NCI-H446 treated with DMSO at 0.1 percent for 48 hours (cell line): ENCODE data around the gene ADGRA1.

Experiments used
- DNase-seq: peaks from one replicate; lab custom pipeline; 2025; lab: John Stamatoyannopoulos, UW

Gene ADGRA1

DNA sequence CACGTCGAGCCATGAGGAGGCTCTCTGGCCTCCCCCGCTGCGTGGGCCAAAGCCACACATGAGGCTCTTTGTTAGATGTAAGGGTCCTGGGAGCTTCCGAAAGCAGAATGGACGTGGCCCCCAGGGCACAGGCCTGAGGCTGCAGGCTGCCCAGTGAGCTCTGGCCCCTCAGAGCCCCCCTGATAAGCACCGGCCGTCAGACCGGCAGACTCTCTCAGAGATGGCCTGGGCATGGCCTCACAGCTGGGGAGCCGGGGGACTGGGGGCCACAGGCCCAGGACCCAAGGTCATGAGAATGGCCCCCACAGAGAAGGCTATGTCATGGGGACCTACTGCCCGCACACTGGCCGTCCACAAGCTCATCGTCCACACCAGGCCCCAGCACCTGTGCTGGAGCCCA, 31.7 kb upstream of the ADGRA1 start:
- DNase-seq: no peak

DNA sequence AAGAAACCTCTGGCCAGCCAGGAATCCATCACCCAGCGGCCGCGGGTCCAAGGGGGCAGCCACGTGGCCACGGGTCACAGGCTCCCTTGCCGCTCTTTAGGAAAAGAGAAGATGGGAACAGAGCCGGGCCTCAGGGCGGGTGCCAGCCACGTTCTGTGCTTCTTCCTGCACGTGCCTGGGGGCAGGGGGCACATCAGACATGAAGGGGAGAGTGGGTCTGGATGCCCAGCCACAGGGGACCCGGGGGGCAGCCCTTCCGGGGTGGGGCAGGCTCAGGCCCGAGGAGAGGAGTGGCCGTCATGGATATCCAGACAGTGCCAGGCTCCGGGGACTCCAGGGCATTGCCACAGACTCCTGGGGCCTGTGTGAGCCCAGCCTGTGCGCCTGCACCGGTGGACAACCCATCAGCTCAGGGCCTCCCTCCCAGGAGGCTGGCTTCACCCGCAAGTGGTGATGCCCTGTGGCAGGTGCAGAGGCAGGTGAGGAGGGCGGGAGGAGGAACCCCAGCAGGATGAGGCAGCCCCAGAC, 31.0 kb upstream of the ADGRA1 start:
- DNase-seq: no peak

DNA sequence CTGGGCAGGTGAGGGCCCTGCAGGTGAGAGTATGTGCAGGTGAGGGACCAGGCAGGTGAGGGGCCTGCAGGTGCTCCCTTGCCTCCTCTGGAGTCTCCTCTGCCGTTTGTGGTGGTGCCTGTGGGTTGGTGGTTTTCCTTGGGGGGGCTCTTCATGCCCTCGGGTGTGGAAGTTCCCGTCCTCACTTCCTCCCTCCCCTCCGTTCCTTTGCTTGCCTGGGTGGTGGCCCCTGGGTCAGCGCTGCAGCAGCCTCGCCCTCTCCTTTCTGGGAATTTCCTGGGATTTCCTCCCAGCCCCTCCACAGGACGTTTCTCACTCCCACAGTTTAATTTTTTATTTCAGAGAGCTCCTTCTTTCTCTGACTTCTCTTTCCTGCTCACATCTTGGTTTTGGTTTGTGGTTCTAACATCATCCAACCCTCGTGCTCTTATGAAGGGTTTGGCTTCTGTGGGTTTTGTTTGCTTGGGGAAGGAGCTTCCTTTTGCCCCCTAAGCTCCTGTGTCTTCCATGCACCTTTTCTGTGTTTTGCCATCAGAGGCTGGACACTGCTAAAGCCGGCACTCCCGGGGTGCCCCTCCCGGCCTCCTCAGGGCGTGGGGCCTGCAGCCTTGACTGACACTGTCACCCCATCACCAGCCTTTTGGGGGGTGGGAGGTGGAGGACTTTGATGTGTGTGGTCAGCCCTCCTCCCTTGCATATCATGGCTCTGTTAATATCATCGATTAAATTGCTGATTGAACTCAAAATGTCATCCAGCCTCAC, 29.2 kb upstream of the ADGRA1 start:
- DNase-seq: no peak

- DNase-seq: no peak
Measured at GRCh38 chr10:133059093-133059470, 28.6 kb upstream of the ADGRA1 start.

GRCh38 chr10:133059571-133059970, 28.2 kb upstream of the ADGRA1 start:
- DNase-seq: no peak

DNA sequence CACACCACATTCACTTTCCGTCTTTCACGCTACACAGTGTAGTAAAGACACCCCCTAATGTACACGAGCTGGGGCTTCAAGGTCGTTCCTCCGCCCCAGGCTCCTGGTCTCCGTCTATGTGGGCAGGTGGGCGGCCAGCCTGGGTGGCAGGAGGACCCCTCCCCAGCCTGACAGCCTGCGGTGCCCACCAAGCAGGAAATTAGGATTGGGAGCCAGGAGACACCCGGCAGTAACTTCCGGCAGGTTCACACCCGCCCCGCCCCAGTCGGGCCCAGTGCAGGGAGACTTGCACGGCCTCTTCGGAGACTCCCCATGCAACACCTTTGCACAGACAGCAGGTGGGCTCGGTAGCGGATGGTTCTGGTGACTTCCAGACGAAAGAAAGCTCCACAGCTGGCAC, 27.7 kb upstream of the ADGRA1 start:
- no peak for DNase-seq

- no peak for DNase-seq
Measured at GRCh38 chr10:133060466-133060865, 27.3 kb upstream of the ADGRA1 start.

DNA sequence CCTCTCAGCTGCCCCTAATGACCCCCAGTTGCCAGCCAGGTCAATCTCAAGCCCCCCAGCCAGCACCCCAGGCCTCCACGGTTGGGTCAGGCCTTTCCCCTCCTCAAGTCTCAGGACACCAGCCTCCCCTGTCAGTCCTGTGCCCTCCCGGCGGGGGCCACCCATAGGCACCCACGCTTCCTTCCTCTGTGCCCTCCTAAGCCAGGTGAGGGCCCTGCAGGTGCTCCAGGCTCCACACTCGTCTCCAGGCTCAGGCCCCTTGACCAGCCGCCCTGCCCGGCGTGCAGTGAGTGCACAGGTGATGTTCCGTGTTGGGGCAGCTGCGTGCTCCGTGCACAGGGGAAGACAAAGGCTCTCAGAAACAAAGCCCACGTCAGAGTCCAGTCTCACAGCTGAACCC, 26.8 kb upstream of the ADGRA1 start:
- no peak for DNase-seq

DNA sequence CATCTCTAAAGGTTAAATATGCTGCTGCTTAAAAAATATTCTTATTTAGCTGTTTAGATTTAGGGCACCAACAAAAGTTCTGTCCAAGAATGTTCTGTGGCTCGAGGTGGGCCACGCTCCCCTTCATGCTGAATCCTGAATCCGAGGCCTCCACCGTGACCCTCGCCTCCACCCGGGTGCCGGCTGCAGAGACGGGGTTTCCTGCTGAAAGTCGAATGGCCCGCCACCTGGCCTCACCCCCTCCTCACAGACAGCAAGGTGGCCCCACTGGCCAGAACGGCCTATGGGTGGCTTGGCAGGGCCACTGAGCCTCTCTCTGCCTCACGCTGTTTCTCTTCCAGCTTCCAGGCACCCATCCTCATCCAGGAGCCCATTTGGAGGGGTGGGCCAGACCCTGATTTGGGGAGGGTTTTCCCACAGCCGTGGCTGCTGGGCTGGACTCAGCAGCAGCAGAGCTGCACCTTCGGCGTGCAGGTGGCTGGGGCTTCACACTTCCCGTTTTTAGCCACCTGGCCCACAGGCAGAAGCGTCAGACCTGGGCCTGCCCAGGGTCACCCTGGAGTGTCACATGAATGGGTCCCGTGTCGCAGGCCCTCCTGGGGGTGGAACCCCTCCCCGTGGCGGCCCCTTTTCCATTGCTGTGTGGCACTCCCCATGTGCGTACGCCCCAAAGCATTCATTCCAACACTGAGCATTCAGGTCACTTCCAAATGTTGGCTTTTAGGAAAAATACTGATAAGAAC, 26.3 kb upstream of the ADGRA1 start:
- DNase-seq: no peak

DNA sequence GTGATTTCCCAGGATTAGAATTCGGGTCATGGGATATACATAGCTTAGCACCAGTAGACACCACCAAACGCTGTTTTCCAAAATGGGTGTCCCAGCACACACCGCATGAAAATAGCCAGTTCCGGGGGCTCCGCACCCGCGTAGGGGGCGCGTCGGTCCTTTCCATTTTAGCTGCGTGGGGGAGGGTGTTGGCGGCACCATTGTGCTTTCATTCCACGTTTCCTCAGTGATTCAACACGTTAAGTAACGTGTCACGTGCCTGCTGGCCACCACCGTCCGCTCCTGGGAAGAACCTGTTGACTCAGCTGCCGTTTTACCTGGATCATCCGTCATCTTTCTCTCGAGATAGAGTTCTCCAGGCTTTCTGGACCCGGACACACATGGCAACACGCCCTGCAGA, 25.6 kb upstream of the ADGRA1 start:
- no peak for DNase-seq

- DNase-seq: no peak
Measured at GRCh38 chr10:133062635-133063034, 25.1 kb upstream of the ADGRA1 start.

- no peak for DNase-seq
Measured at GRCh38 chr10:133067149-133068105, 20.3 kb upstream of the ADGRA1 start.

DNA sequence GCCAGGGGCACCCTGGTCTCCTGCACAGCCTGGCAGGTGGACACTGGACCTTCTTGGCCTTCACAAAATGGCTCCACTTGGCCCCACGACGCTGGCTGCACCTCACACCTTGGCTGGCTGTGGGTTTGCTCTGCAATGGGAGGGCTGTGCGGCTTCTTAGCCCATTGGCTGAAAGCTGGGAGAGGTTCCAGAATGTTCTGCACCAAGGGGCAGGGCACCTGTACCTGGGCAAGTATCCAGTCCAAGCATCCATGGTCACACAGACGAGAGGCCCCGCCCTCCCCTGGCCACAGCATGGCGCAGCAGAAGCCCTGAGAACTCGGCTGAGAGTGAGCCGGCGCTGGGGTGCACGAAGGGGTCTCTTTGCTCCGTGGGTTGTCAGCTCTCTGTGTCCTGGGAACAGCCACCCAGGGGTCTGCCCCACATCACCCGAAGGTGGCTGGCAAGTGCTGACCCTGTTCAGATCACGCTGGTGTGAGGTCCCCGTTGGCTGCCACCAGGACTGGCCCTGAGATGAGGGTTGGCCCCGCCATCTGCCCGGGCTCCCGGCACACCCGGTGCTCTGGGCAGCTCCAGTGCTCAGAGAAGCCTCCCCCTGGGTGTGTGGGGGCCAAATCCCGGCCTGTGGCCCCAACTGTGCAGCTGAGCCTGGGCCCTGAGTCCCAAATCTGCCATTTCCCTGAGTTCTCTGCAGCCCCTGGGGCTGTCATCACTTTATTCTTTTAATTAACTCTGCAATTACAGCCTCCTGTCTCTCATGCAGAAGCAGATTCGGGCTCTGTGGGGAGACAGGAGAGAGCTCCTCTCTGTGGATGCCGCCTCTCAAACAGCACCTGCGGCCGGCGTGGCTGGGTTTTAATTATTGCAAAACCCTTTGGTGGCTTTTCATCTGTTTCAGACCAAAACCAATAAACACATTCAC, 19.4 kb upstream of the ADGRA1 start:
- no peak for DNase-seq

DNA sequence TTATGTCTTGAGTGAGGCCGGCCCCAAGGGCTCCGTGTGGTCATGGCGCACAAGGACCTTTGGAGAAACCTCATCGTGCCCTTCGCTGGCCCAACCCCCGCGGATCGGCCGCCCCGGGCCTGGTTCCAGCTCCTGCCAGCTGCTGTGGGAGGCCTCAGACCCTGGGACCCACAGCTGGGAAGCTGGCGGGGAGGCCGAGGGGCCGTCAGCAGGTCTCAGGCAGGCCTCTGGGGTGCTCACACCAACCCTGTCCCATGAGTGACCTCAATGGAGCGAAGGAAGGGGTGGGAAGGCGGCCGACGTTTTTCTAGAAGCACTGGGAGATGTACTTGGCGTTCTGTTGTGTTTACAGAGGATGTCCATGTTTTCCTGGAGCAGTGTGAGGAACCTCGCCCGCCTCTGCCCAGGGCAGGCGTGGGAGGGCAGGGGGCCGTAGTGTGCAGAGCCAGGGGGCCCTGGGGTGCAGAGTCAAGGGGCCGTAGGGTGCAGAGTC, 18.6 kb upstream of the ADGRA1 start:
- DNase-seq: no peak

DNA sequence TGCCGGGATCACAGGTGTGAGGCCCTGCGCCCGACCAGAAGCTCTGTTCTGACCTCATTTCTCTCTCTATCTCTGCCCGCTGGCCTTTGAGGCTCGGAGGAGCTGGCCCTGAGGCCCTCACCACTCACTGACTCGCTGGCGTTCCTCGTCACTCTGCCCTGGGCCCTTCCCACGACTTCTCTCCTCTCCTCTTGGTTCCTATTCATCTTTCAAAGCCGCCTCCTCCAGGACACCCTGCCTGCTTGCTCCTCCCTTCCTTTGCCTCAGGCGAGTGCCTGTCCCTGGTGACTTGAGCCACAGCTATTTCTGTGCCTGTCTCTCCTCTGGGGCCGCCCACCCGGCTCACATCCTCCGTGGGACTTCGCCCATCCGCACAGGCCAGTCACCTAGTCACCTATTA, 17.3 kb upstream of the ADGRA1 start:
- DNase-seq: no peak

- no peak for DNase-seq
Measured at GRCh38 chr10:133070810-133071209, 16.9 kb upstream of the ADGRA1 start.

DNA sequence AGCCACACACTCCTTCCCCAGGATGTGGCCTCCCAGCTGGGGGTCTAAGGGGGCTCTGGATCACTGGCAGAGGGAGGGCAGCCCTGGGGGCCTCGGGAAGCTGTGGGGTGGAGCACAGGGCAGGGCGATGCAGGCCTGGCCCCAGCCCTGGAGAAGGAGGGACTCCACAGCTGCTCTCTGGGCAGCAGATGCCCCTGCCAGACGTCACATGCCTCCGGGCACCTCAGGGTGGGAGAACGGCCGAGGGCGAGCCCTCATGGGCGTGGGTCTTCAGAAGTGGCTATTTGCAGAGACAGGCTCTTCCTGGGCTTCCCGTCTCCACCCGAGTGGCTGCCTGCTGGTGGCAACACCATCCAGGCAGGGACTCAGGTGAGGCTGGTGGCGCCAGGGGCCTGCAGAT, 16.0 kb upstream of the ADGRA1 start:
- DNase-seq: no peak

DNA sequence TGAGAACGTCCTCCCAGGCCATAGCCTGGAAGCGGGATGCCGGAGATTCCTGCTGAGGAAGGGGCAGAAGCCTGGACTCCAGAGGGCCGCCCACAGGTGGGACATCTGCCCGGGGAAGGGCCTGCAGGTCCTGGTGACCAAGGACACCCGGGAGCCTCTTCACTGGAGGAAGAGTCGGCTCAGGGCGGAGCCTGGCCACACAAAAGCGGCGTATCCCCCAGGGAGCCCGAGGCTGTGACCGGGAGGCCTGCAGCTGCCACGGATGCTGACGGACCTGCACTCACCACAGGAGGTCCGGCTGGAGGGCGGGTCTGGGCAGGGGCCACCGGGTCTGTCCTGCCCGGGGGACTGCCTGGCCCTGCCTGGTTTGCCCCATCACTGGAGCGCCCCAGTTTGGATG, 15.5 kb upstream of the ADGRA1 start:
- DNase-seq: no peak

DNA sequence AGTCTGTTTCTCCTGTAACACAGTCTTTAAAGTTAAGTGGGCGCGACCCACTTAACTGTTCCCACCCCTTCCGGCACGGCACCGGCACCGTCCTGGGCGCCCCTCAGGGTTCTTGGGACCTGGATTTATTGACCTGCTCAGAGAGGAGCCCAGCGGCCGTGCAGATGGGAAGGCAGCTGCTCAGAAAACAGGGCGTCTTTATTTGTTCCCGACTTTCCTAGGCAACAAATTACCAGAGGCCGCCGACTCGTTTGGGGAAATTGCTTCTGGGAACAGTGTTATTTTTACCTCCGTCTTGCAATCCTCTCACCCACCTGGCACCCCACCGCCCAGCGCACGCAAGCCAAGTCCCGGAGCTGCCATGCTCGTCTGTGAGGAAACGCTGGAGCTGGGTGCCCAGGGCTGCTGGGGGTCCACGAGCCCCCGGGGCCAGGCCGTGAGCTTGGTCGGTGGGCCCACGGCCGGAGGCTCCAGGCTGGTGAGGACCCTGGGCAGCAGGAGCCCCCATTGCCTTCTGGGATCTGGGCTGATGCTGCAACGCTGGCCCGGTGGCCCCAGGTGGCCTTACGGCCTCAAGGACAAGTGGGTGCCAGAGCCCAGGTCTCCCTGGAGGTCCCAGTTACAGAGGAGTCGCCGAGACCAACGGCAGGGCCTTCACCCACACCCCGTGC, 14.9 kb upstream of the ADGRA1 start:
- no peak for DNase-seq

DNA sequence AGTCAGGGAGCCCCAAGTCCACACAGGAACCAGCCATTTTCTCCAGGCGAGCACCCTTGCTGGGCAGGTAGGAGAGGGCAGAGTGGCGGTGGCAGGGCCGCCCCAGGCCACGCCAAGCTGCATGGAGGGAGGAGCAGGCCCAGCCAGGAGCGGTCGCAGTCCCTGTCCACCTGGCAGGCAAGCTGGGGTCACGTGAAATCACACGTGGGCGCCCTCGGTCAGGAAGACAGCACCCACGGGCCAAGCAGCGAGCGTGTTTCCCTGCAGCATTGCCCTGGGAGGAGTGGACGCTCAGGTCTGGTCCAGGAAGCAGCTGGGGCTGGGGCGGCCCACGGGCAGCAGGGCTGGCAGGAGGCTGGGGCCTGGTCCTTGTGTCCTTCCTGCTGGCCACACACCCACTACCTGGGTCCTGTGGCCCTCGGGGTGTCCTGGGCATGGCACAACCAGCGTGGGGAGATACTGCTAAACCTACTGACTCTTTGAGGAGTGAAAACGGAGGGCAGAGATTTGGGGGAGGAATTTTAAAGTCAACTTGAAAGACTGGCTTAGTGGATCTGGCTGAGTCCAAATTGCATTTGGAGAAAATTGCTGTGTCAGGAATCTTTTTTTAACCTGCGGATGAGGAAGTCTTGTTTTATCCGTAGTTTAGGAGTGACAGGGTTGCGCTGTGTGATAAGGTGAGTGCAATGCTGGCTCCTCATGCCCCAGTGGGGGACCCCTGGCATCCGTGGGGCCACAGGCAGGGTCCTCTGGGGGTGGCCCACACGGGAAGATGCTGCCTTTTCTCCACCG, 12.2 kb upstream of the ADGRA1 start:
- no peak for DNase-seq
